OCI-LY3 (cell line): ENCODE results near the gene MYL7.

Source experiments
- EZH2phosphoT487 ChIP-seq: fragments of 200-600 bp; shearing (Covaris generic); IDR thresholded peaks from 2 replicates; pipeline ENCODE4 v1.6.1; 2018; ENCODE audit warnings: antibody characterized with exemption, mixed run types, low read depth
- TF ChIP-seq, protein P1 (sequence below): fragments of 200-600, 300-600 bp; sonication (generic); IDR thresholded peaks from 2 replicates; pipeline ENCODE4 v1.5.1; 2014; ENCODE audit warnings: antibody characterized with exemption, low read length, low read depth

GRCh38 chr7:44131173-44132029 is 9.7 kb downstream of the MYL7 start:
- TF ChIP-seq, protein P1, sequence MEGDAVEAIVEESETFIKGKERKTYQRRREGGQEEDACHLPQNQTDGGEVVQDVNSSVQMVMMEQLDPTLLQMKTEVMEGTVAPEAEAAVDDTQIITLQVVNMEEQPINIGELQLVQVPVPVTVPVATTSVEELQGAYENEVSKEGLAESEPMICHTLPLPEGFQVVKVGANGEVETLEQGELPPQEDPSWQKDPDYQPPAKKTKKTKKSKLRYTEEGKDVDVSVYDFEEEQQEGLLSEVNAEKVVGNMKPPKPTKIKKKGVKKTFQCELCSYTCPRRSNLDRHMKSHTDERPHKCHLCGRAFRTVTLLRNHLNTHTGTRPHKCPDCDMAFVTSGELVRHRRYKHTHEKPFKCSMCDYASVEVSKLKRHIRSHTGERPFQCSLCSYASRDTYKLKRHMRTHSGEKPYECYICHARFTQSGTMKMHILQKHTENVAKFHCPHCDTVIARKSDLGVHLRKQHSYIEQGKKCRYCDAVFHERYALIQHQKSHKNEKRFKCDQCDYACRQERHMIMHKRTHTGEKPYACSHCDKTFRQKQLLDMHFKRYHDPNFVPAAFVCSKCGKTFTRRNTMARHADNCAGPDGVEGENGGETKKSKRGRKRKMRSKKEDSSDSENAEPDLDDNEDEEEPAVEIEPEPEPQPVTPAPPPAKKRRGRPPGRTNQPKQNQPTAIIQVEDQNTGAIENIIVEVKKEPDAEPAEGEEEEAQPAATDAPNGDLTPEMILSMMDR: peak; percentile 70
- TF ChIP-seq EZH2phosphoT487: no peak
